ENCODE results near the gene MLYCD.

MLYCD gene

DNA sequence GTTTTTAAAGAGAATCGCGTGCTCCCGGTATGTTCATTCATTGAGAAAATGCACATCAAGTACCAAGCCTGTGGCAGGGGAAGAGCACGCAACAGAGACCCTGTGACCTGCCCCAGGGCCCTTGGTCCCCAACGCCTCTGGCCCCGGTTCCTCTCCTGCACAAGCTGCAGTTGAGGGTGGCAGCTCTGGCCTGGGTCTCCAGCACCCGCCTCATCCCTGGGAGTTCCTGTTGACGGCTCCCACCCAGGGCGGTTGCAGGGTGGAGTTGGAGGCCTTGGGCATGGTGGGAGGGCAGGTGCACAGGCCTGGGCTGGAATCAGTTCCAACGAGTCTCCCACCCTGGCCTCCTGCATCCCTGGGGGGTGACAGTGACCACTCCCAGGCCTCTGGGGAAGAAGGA, 74.2 kb downstream of the MLYCD start:
- no peak for DNase-seq

DNA sequence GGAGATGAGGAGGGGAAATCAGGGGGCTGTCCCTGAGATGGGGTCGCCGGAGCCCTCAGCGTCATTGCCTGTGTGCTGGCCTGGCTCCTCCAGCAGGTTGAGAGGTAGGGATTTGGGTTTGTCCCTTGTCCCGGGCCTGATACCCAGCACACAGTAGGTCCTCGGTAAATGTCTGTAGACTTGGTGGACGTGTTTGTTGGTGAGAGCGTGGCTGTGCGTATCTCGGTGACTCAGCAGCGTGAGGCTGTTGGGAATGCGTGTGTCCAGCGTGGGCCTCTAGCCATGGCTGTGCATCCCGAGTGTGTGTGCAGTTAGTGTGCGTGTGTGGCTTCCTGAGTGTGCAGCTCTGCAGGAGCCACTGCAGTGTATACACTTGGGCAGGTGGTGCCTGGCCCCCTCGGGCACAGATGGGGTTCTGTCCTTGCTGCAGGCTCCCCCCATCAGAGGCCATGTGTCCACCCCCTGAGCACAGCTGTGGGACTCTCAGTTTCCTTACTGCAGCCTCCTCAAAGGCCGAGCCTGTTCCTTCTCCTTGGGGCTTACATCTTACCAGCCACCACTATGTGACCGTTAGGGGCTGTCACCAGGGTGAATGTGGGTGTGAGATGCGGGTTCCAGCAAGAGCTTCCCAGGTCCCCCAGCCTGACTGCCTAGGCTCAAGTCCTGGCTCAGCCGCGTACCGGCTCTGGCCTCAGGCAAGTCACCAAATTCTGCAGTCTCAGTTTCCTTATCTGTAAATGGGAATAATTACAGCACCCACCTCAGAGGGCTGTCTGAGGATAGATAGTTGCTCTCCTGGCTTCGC, 74.9 kb downstream of the MLYCD start:
- DNase-seq: no peak

GRCh38 chr16:83974475-83974874, 75.6 kb downstream of the MLYCD start:
- DNase-seq: no peak

DNA sequence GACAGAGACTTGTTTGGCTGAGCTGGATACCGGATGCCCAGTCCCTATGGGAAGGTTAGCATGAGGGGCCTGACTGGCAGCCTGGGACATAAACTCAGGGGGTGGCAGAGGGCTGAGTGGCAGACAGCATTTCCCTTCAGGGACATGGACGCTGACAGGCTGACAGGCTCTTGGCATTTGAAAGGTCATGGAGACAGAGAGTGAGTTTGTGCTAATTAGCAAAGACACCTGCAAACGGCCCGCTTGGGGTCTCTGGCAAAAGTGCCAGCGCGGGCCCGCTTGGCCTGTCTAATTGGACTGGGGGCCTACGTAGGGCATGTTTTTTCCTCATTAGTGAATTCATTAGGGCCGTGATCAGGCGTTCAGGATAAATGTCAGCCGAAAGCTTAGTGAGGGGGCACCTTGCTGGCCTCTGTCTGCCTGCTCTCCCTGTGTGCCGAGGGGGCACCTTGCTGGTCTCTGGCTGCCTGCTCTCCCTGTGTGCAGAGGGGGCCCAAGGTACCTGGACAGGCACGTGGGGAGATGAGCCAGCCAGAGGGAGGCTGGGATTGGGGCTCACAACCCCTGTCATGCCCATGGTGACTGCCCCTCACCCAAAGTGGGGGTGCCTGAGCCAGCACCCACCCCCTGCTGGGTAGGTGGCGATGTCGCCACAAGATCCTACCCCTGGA, 76.8 kb downstream of the MLYCD start:
- no peak for DNase-seq

Measured in CD4-positive, alpha-beta T cell treated with Interleukin-12 subunit alpha and Interleukin-12 subunit beta, for 1 hour (primary cell).